Measurements from ENCODE around the gene FAM193B.
"Not testable (repeated sequence)": the region's sequence is repeated elsewhere in the genome, so short reads cannot be mapped to it uniquely, and the experiment has no call there.

FAM193B gene

GRCh38 chr5:177575488-177575887, 21.1 kb upstream of the FAM193B start:
- no peak for DNase-seq

GRCh38 chr5:177569894-177570293, 15.5 kb upstream of the FAM193B start:
- no peak for DNase-seq

DNA sequence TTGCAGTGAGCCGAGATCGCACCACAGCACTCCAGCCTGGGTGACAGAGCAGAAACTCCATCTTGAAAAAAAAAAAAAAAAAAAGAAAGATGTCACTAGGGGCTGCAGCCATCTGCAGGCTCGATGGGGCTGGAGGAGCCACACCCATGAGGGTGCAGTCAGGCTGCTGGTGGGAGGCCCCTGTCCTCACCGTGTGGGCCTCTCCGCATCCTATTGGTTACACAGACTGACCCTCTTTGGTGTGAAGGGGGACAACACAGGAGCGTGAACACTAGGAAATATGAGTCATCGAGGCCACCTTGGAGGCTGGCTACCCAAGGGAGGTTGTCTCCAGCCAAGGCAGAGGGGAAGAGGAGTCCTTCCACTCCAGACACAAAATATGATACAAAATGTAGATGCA, 14.0 kb upstream of the FAM193B start:
- DNase-seq, result no peak

DNA sequence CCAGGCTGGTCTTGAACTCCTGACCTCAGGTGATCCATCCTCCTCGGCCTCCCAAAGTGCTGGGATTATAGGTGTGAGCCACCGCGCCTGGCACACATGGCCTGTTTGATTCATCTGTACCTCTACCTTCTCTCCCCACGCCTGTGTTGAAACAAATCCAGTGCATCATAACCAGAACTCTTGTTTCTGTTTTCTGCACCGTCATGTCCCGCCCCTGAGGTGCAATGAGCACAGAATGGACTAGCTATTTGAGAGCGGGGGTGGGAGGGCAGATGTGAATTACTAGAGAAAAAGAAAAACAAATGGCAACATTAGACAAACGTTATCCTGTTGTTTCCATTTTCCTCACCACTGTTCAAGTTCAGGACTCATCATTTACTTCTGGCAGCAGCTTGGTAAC, 10.7 kb upstream of the FAM193B start:
- DNase-seq, result no peak

DNA sequence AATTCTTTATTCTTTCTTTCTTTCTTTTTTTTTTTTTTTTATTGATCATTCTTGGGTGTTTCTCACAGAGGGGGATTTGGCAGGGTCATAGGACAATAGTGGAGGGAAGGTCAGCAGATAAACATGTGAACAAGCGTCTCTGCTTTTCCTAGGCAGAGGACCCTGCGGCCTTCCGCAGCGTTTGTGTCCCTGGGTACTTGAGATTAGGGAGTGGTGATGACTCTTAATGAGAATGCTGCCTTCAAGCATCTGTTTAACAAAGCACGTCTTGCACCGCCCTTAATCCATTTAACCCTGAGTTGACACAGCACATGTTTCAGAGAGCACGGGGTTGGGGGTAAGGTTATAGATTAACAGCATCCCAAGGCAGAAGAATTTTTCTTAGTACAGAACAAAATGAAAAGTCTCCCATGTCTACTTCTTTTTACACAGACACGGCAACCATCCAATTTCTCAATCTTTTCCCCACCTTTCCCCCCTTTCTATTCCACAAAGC, 5.1 kb upstream of the FAM193B start:
- not testable (repeated sequence) for DNase-seq

DNA sequence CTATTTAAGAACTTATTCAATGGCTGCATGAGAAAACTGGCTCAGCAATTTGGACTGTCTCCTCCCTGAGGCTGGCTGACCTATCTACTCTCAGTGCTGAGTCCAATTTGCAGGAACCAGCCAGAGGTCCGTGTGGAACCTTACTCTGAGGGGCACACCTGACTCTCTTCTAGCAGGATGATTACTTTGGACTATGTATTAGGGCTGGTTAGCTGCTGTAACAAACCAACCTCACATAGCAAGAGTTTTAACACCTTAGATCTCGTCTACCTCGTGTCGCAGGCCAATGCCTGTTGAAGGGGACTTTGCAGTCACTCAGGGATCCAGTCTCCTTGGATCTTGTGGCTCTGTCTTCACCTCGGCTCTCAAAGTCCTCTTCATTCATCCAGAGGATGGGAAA, 3.4 kb upstream of the FAM193B start:
- no peak for DNase-seq

GRCh38 chr5:177557041-177557647, 2.8 kb upstream of the FAM193B start:
- DNase-seq, result no peak

DNA sequence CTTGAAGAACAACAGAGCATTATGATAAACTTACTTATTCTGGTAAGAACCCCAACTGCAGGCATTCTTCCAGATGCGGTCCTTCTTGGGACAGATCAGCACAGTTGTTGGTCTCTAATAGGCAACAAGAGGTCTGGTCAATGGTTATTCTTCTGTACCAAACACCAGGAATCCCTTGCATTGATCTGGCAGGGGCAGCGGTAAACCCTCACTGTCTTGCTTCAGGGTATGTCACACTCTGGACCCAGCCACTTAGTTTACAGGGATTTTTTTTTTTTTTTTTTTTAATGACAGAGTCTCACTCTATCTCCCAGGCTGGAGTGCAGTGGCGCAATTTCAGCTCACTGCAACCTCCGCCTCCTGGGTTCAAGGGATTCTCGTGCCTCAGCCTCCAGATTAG, 1.3 kb upstream of the FAM193B start:
- DNase-seq, result no peak

DNA sequence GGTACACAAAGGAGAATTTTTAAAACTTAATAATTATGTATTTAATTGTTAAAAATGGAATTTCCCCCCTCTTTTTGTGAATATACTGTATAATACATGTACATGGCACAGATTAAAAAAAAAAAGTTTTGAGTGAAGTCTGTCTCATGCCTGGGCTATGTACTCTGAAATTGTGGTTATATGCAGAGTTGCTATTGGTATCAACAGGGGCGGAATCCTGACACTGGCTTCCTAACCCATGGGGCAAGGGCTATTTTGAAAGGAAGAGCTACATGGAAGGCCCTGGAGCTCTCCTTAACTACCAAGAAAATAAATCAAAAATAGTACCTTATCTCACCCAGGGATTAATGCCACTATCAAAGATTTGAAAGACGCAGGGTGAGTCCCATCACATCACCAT, 865 bp upstream of the FAM193B start:
- no peak for DNase-seq

DNA sequence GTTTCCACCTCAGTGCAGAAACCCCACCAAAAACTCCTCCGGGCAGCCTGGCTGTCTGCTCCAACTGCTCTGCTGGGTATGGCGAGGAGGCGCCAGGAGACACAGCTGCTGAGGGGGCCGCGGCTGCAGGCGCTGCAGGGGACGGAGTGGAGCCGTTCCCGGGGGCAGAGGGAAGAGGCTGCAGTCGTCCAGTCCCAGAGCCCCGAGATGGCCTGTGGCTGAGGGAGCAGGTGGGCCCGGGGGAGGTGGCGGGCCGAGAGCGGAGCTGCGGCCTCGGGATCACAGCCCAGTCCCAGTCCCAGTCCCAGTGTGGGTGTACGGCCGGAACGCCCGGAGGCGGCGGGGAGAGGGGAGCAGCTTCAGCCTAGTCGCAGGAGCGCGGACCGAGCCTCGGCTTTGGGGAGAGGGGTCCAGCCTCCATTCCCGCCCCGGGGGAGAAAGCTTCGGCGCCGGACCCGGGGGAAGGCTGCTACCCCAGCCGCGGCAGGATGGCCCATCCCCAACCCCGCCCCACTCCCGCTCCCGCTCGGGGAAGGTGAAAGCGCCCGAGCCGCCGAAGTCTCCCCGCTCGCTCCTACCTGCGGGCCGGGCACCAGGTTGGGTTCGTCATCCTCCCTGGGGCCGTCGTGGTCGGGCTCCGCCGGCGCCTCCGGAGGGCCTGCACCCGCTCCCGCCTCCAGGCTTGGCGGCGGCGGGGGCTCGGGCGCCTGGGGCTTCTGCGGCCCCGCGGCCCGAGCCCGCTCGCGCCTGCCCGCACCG, 513 bp downstream of the FAM193B start:
- DNase-seq, result no peak

GRCh38 chr5:177552839-177553455, 1.4 kb downstream of the FAM193B start:
- no peak for DNase-seq

DNA sequence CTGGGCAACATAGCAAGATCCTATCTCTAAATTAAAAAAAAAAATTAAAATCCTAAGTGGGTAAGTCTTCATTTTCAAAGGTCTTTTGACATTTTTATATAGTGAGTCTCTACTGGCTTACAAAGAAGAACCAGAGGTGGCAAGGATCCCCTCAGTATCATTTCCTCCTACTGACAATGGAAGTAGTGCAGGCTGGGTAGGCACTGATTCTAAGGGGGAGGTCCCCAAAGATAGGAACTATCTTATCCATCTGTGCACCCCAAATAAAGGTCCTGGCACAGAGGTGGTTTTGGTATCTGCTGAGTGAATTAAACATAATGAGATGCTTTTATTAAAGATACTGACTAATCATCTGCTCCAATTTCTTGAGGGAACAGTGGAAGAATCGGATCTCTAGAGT, 4.2 kb downstream of the FAM193B start:
- DNase-seq, result no peak

DNA sequence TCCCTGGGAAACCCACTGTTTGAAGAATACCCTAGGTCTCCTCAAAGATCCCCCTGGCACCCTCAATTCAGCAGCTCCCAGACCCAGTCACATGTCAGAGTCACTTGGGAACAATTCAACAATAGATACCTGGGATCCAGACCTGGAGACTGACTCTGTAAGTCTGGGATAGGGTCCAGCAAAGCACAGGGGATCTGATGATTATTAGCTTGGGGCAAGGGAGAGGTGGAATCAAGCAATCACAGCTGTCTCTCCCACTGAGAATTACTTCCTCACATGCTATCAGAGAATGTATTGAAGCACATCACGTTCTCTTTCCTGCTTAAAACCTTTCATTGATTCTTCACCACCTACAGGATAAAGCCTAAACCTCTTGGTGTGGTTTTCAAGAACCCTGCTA, 5.9 kb downstream of the FAM193B start:
- no peak for DNase-seq

- no peak for DNase-seq
These were observed 6.6 kb downstream of the FAM193B start for GRCh38 chr5:177547736-177548135.

GRCh38 chr5:177546258-177546741, 8.1 kb downstream of the FAM193B start:
- peak; percentile 96 for DNase-seq

GRCh38 chr5:177545487-177546257, 8.7 kb downstream of the FAM193B start:
- peak; percentile 80 for DNase-seq

- DNase-seq, result no peak
These were observed 11.4 kb downstream of the FAM193B start for GRCh38 chr5:177542816-177543465.

DNA sequence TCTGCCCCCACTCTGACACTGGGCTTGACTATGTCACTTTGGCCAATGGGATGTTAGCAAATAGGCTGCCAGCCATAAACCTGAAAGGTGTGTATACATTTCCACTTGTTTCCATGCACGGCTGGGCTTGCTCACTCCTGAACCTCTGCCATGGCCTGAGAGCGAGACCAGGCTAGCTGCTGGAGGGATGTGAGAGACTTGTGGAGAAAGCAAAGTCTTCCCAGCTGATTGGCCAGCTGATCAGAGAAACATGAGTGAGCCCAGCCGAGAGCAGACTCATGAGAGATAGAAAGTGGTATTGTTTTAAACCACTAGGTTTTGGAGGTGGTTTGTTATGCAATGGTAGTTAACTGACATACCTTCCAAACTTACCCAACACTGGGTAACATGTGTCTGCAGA, 13.9 kb downstream of the FAM193B start:
- DNase-seq, result no peak

- peak; percentile 73 for DNase-seq
These were observed 15.0 kb downstream of the FAM193B start for GRCh38 chr5:177539411-177539810.

GRCh38 chr5:177538876-177539275, 15.5 kb downstream of the FAM193B start:
- DNase-seq, result no peak

GRCh38 chr5:177537389-177538361, 16.7 kb downstream of the FAM193B start:
- peak; percentile 86 for DNase-seq
